AG08395 (cell line): ENCODE data around the gene ZFR.
"Not testable (repeated sequence)": the region's sequence is repeated elsewhere in the genome, so short reads cannot be mapped to it uniquely, and the experiment has no call there.

Experiments
- DNase-seq: peaks from one replicate; pipeline ENCODE4 v3.0.0; 2012; ENCODE audit warnings: mixed read lengths, low spot score

ZFR gene

GRCh38 chr5:32450952-32451351 is 6.4 kb upstream of the ZFR start:
- no peak for DNase-seq

- peak; percentile 18 for DNase-seq
Measured at GRCh38 chr5:32449262-32449661, 4.7 kb upstream of the ZFR start.

- no peak for DNase-seq
Measured at GRCh38 chr5:32446630-32447029, 2.1 kb upstream of the ZFR start.

- no peak for DNase-seq
Measured at GRCh38 chr5:32445831-32446614, 1.5 kb upstream of the ZFR start.

GRCh38 chr5:32445287-32445758 is 783 bp upstream of the ZFR start:
- no peak for DNase-seq

- DNase-seq: peak; percentile 38
Measured at GRCh38 chr5:32443541-32444430, 754 bp downstream of the ZFR start.

- peak; percentile 26 for DNase-seq
Measured at GRCh38 chr5:32443145-32443540, 1.4 kb downstream of the ZFR start.

GRCh38 chr5:32439086-32439642 is 5.4 kb downstream of the ZFR start:
- no peak for DNase-seq

GRCh38 chr5:32436553-32437242 is 7.8 kb downstream of the ZFR start:
- DNase-seq: no peak

GRCh38 chr5:32435383-32435782 is 9.2 kb downstream of the ZFR start:
- no peak for DNase-seq

- no peak for DNase-seq
Measured at GRCh38 chr5:32434221-32434620, 10.3 kb downstream of the ZFR start.

GRCh38 chr5:32432633-32433032 is 11.9 kb downstream of the ZFR start:
- no peak for DNase-seq

GRCh38 chr5:32430825-32431224 is 13.7 kb downstream of the ZFR start:
- DNase-seq: not testable (repeated sequence)

GRCh38 chr5:32428426-32428825 is 16.1 kb downstream of the ZFR start:
- no peak for DNase-seq

GRCh38 chr5:32426440-32427151 is 17.9 kb downstream of the ZFR start:
- no peak for DNase-seq

- no peak for DNase-seq
Measured at GRCh38 chr5:32422697-32423096, 21.8 kb downstream of the ZFR start.

GRCh38 chr5:32421075-32421474 is 23.5 kb downstream of the ZFR start:
- DNase-seq: no peak

- DNase-seq: peak; percentile 29
Measured at GRCh38 chr5:32420506-32420905, 24.0 kb downstream of the ZFR start.

GRCh38 chr5:32419791-32420190 is 24.7 kb downstream of the ZFR start:
- DNase-seq: no peak

- DNase-seq: no peak
Measured at GRCh38 chr5:32413466-32414263, 30.9 kb downstream of the ZFR start.

GRCh38 chr5:32410630-32411029 is 33.9 kb downstream of the ZFR start:
- DNase-seq: no peak
